SK-N-DZ (cell line): ENCODE data around the gene ASTN2.
"Not testable (repeated sequence)": the region's sequence is repeated elsewhere in the genome, so short reads cannot be mapped to it uniquely, and the experiment has no call there.

ENCODE experiments used
- DNase-seq: peaks from one replicate; pipeline ENCODE4 v3.0.0-alpha.2; 2015; ENCODE audit warnings: low spot score

The ASTN2 gene

DNA sequence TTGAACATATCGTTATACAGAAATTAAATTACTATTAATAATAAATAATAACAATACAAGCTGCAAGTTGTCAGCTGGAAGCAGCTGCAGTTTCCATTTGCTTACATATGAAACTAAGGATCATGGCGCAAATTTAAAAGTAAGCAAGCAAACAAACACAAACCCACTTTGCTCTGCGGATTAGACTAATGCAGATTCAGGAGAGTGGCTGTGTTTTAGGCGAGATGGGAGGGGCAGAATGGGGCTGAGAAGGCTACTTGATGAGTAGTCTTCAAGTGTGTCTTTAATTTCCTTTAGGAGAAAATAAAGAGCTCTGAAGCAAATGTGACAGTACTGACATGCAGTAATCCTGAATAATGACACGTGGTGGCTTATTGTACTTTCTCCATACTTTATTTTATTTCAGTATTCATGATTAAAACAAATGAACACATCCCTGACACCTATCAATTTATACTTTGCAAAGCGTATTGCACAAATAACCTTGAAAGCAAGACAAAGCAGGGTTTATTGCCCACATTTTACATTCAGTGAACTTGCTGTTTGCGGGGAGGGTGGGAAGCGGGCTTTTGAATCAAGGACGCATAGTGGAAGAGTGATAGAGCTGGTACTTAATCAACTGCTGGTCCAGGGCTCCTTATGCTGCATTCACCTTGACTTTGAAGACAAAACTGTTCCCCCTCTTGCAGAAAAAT, 949.1 kb downstream of the ASTN2 start:
- no peak for DNase-seq

DNA sequence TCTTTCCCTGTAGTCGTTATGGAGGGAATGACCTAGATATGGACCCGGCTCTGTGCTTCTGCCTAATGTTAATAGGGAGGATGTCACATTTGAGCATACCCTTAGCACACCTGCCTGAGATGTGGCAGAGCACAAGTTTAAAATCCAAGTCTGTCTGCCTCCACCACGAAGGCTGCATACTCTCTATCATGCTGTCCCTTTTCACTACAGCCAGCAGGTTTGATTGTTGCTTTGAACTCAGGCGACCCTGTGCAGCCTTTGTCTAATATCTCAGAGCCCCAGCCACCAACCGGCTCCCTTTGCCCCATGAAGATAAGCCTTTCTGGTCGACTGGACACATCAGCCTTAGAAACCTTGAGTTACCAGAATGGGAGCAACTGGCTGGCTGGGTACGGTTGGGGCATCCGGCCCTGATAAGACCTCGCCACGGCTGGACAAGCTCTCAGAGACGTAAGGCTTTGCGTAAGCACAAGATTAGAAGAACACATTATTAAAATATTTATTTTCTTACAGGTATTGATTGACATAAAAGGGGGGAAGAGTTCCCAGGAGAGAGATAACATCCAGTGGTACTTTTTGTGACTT, 949.8 kb downstream of the ASTN2 start:
- DNase-seq, result no peak

DNA sequence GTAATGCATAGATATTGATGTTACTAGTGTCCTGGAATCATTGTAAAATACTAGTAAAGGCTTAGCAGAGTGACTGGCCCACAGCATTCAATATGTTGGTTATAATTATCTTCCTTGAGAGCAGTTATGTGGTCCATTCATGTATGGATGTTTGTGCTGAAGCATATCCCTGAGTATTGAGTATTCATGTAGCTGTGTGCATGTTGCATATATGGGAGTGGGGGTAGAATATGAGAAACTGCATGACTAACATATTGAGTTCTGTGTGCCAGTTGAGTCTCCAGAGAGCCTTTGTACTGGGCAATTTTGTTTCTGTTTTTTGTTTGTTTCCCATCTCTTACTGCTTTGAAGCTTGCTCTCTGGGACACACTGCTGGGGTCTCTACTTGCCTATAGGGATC, 950.4 kb downstream of the ASTN2 start:
- DNase-seq, result no peak

DNA sequence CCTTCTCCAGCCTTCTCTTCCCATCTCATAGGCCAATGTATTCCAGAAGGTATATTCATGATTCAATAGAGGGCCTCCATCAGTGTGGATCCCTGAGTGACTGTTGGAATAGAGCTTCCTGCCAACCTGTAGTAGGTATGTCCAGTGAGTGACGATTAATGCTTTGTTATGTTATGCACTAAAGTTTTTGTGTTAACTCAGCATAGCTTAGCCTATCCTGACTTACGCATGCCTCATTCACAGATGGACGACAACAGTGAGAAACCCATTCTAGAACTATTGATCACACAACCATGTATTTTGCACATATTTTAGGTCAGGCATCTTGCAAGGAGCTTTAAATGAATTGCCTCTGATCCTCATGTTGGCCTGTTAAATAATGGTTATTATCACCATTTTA, 953.2 kb downstream of the ASTN2 start:
- DNase-seq, result no peak

DNA sequence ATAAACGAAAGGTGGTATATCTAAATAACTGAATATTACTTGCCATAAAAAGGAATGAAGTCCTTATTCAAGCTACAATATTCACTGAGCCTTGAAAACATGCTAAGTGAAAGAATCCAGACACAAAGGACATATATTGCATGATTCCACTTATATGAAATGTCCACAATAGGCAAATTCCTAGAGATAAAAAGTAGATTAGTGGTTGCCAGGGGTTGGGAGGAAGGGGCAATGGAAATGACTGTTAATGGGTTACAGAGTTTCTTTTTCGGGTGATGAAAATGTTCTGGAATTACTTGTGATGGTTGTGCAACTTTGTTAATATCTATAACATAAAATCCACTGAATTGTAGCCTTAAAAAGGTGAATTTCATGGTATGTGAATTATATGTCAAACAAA, 954.8 kb downstream of the ASTN2 start:
- no peak for DNase-seq

DNA sequence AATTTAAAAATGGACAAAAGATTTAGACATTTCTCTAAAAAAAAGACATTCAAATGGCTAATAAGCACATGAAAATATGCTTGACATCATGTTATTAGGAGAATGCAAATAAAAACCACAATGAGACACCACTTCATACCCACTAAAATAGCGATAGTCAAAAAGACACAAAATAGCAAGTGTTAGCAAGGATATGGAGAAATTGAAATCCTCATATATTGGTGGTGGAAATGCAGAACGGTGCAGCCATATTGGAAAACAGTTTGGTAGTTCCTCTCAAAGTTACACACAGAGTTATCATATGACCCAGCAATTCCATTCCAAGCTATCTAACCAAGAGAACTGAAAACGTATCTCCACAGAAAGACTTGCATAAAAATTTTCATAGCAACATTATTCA, 955.3 kb downstream of the ASTN2 start:
- DNase-seq, result no peak

DNA sequence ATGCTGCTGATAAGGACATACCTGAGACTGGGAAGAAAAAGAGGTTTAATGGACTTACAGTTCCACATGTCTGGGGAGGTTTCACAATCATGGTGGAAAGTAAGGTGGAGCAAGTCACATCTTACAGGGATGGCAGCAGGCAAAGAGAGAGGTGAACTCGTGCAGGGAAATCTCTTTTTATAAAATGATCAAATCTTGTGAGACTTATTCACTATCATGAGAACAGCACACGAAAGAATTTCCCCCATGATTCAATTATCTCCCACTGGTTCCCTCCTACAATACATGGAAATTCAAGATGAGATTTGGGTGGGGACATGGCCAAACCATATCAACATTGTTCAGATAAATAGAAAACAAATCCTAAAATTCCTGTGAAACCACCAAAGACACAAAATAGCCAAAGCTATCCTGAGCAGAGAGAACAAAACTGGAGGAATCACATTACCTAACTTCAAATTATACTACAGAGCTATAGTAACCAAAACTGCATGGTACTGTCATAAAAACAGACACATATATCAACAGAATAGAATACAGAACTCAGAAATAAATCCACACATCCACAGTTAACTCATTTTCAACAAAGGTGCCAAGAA, 958.3 kb downstream of the ASTN2 start:
- DNase-seq, result no peak

DNA sequence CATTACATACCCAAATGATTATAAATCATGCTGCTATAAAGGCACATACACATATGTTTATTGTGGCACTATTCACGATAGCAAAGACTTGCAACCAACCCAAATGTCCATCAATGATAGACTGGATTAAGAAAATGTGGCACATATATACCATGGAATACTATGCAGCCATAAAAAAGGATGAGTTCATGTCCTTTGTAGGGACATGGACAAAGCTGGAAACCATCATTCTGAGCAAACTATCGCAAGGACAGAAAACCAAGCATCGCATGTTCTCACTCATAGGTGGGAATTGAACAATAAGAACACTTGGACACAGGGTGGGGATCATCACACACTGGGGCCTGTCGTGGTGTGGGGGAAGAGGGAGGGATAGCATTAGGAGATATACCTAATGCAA, 960.3 kb downstream of the ASTN2 start:
- not testable (repeated sequence) for DNase-seq

DNA sequence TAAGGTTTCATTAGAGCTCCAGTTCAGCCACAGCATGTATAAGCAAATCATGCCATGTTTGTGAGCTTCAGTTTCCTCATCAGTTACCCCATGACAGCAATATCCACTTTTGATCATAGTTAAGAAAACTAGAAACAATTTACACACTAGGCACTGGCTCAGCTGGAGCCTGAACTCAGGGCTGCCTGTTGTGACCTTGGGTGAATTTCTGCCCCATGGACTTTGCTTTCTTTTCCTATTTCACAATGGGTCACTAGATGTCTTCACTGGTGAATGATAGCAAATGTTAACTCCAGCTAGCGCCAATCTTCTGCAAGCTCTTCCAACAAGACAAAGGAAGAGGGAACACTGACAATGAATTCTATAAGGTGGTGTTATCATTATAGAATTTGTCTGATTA, 961.1 kb downstream of the ASTN2 start:
- no peak for DNase-seq

DNA sequence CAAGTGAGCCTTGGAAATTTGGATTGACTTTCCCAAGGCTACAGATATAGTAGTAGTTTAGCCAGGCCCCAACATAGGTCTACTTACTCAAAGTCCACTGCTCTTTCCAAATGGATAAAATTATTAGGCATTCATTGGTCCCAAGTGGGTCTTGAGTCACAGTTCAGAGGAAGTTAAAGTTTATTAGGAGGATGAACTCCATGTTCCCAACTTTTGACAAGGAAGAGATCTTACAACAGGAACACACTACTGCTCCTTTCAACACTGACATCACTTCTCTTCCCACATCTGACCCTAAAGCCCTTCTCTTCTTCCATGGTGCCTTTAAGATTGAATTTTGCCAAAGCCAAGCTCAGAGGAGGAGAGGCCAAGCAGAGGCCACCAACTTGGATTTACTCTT, 962.2 kb downstream of the ASTN2 start:
- DNase-seq, result no peak

DNA sequence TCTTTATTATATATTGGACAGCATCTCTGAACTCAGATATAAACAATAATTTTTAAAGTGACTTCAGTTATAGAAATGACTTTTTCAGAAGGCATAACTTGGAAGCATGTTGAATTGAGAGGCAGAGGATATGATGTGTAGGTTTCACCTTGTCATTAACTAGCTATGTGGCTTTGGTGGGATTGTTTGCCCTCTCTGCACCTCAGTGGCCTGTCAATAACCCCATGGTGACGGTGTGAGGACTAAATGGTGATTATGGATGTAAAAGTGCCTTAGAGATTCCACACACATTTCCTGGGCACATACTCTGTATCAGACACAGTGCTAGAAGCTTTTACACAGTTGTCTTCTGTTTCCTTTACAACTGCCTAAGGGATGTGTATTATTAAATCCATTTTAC, 962.6 kb downstream of the ASTN2 start:
- no peak for DNase-seq

DNA sequence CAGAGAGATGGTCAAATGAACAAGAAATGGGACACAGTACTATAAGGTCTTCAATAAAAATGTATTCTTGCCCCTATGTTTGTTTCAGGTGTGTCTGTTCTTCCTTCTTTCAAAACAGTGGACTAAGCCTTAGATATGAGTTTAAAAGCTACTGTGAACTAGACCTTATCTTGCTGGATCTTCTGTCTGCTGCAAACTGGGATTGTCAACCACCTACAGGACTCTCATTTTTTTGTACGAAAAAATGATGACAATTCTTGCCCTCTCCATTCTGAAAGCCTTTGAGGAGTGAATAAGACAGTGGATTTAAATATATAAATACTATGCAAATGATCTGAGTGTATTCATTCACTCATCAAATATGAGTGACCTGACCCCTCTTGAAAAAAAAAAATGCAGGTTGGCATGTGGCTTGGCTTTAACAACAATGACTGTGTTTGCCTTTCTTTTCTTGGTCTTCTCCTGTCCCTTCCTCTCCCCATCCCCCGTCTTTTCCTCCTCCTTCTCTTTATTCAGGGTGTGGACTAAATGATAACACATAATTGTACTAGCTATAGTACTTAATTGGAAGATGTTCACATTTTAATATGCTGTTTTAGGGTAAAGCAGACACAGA, 963.2 kb downstream of the ASTN2 start:
- DNase-seq, result no peak

DNA sequence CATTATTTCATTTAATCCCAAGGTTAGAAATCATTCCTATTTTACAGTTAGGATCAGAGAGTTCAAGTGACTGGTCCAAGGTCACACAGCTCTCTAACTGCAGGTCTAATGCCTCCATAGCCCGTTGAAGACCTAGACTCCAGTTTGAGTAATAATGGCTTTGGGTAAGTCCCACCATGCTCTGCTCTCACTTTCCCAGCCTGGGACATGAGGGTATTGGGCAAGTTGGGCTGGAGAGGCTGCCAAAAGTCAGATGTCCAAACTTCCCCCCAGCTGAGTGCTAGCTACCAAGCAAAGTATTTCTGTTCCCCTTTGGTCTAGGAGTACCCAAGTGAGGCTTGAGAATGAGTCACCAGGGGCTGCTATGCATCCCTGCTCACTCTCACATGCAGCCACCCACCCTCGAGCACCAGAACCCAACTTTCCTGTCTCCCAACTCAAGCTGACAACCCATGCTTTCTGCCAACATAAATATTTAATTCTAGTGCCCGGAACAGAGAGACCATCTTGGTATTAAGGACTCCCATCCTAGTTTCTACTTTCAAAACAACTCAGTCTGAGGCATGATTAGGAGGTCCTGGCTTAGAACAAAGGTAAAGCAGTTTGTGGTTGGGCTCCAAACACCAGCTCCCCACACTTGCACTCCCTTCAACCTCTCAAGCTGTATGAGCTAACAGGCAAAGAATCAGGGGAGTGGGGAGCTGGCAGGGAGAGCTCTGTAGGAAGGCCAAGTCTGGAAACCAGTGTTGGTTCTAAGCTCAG, 964.3 kb downstream of the ASTN2 start:
- no peak for DNase-seq

DNA sequence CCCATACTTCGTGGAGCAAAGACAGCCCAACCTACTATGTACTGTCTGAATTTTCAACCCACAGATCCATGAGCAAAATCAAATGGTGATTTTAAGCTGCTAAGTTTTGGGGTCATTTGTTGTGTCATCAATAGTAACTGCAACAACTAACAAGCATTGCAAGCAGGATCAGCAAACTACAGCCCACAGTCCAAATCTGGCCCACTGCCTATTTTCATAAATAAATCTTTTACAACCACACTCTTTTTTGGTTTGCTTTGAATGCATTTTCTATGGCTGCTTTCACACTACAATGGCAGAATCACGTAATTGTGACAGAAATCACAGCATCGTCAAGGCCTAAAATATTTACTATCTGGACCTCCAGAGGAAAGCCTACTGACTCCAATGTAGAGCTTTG, 964.9 kb downstream of the ASTN2 start:
- DNase-seq, result no peak

DNA sequence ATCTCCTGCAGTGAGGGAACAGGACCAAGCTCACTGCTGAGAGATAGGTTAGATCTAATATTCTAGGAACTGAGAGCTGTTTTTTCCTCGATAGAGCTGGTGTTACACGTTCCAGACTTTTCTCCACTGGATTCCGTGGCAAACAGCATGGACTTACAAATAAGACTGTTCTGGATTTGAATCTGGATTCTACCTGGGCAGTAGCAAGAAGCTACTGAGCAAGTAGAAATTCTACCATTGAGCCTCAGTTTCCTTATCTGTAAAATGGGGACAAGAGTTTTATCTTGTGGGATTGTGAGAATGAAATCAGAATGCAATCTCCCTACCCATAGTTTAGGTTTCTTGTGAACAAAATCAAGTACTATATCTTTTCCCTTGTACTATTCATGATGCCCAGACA, 966.4 kb downstream of the ASTN2 start:
- DNase-seq, result no peak

DNA sequence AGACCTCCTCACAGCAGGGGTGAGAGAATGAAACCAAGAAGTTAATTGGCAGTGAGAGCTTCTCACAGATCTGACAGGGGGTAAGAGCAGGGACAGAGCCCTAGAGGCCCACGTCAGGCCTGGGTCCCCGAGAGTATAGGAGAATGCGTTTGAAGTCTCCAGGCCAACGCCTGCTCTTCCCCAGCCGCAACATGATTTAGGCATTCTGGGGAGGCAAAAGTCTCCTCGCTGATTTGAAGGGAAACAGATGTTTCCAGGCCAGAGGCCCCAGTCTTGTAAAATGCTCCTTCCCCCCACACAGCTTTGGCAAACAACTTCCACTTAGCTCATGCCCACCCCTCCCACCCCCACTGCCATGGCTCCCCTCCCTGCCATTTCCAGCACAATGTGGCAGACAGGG, 966.9 kb downstream of the ASTN2 start:
- no peak for DNase-seq

DNA sequence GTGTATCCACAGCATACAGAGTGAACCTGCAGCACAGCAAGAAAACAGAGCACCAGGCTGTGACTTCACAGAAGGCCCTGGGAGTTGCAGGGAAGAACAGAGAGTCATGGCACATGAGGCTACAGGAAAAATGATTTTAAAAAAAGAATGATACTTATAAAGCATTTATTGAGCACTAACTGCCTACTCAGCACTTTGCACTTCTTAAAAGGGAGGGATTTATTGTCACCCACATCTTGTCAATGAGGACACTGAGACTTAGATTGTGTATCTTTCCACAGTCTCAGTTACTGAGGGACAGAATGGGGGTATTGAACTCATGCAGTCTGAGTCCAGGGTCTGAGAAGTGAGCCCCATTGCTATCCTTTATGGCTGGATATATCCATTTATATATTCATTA, 972.3 kb downstream of the ASTN2 start:
- no peak for DNase-seq

DNA sequence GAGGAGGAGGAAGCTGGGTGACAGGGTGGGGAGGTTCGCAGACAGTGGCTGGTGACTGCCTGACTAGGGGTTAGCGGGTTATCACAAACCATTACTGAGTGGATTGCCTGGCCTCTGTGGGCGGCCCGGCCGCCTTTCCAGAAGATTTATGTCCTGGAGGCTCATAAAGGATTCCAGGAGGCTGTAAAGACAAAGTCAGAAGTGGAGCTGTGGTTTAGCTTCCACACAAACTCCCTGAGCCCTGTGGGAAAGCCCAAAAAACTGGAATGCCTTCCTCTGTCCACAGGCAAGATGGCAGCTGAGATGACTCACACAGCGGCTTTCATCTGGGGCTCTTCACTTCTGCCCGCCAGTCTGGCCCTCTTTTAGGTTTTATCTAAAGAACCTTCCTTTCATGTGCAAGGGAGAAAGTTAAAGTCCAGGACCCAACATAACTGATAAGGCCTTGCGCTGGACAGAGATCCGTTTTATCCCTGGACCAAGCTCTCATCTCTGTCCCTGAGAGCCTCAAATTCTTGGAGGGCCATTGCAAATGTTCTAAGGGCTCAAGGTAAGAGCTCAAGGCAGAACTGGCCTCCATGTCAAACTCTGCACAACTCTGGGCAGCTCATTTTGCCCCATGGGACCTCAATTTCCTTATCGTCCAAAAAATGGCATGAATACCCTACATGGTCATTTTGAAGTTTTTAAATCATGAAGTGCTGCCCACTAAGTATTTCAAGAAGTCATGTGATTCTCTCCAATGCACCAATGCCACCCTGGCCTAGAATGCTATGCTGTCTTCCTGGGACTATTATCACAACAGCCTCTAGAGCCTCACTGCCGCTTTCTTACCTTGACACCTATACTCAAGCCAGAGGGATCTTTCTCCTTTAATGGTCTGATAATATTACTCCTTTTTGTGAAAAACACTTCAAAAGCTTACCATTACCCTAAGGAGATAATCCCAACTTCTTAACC, 977.2 kb downstream of the ASTN2 start:
- no peak for DNase-seq

DNA sequence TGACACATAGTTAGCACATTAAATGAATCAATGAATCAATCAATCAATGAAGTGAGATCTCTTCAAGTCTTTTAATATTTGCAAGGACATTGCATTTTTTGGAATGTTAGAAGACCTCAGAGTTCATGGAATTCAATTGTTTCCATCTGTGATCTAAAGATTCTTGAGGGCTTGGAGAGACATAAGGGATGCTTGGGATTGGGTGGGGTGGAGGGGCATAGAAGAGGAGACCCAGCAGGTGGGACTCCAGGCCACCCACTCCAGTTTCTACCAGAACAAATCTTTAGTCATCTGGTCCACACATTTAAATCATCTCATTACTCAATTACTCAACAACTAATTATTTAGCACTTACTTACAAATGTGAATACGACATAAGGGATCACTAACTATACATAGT, 978.7 kb downstream of the ASTN2 start:
- no peak for DNase-seq

DNA sequence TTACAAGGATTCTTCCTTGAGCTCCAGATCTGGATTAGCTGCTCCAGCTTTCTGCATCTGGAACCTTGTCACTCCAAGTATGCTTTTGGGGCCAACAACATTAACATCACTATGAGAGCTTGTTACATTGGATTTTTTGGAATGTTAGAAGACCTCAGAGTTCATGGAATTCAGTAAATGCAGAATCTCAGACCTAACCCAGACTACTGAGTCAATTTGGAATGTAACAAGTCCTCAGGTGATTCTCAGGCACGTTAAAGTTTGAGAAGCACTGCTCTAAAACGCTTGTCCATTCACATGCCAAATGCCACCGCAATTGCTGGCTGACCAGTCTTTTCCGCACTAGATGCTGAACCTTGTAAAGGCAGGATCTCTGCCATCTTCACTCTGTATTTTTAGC, 979.2 kb downstream of the ASTN2 start:
- no peak for DNase-seq

DNA sequence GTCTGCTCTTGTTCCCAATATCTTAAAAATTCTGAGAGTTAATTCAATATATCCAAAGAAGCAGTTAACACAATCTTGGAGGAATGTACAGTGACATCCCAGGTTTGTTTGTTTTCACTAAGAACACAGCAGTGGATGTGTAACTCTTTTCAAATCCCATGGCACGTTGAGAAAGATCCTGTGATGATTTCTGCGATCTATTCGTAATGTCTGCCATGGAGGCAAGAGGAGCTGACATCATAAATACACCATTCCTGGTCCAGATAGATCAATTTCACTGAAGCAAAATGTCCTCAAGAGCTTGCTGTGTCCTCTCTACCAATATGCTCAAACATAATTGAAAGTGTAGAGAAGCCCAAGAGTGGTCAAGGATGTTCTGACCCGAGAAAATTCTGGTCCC, 980.5 kb downstream of the ASTN2 start:
- no peak for DNase-seq
